HTERT RPE-1 (cell line): ENCODE data around the gene RAD21L1.

Source experiments
- in situ Hi-C: fragments of 300-500 bp; cut with MboI; formaldehyde crosslinking; loops from 4 replicates; pipeline ENCODE4 v1.14.3; 2020; ENCODE audit warnings: low sequenced_read_pairs

The RAD21L1 gene

DNA sequence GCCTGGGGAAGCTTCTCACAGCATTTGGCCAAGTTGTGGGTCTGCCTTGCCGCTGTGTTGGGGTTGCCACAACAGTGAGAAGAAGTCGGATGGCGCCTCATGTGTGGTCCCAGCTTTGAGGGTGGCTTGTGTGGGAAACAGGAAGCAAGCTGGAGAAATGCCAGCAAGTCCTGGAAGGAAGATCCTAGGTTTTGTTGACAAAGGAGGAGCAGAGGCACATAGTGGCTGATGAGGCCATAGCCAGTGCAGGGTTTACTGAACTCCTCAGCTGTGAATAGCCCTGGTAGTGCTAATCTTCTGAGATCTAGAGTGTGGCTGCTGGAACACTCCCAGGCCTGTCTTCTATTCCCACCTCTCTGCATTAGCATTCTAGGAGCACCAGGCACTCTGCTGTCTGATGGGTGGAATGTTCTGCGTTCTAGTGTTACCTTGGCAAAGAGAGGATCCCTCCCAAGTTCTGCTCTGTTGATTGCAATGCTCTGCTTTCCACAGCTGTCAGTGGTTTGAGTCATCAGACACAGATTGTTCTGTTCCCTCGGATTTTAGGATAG, 65.4 kb downstream of the RAD21L1 start:
- in situ Hi-C loops = no loop called here

DNA sequence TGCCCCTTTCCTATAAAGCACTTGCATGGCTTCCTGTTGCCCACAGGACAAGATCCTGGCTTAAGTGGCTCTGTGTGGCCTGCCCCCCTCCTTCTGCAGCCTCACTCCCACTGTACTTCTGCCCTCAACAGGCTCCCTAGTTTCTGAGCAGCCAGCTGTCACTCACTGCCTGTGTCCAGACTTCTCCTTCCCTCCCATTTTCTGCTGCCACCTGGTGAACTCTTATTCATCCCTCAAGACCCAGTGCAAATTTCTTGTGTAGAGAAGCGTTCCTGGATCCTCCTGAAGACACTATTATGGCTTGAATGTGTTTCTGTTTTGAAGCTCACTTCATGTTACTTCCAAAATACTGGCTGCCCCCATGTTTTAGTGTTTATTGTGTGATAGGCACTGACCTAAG, 66.8 kb downstream of the RAD21L1 start:
- in situ Hi-C loops = no loop called here

DNA sequence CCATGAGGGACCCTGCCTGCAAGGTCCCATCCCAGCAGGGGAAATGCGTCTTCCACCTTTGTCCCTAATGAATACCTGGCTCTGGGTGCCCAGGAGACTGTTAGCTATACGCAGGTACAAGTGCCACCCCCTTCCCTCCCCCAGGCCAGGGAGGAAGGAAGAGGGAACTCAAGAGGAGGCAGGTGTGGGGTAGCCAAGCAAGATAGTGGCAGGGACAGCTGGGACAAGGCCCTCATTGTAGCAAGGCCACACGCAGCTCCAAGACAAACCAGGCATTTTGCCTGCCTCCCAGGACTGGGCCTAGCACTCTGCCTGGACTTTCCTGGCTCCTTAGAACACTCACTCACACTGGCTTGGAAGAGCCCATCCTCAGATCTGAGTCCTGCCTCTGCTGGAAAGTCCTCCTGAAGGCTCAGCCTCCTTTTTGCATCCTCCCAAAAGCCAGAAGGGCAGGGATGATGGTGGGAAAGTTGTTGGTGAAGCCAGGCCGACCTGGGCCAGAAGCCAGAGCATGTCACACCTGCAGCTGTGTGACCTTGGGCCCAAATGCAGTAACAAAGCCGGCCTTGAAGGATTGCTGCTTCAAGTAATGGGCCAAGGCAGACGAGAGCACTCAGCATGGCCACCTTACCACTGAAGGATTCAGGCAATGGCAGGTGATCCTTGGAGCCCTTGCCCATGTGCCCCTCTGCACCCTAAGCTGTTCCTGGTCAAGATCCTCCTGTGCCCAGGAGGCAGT, 68.0 kb downstream of the RAD21L1 start:
- in situ Hi-C loops = no loop called here

DNA sequence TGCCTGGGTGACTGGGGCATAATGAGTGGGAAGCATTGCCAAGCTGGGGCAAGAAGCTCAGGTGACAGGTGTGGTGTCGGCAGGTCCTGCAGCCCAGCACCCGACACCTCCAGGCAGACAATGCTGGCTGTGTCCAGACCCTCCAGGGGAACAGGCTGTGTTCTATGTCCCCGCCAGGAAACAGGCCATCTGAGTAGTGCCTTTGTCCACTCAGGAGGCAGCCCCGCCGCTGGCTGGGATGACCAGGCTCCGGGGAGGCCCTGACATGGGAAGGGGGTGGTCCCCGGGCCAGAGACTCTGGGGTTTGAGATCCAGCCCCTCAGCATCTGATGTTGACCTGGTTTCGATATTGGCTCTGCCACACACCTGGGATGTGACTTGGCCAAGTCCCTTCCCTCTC, 68.7 kb downstream of the RAD21L1 start:
- in situ Hi-C loops = no loop called here

DNA sequence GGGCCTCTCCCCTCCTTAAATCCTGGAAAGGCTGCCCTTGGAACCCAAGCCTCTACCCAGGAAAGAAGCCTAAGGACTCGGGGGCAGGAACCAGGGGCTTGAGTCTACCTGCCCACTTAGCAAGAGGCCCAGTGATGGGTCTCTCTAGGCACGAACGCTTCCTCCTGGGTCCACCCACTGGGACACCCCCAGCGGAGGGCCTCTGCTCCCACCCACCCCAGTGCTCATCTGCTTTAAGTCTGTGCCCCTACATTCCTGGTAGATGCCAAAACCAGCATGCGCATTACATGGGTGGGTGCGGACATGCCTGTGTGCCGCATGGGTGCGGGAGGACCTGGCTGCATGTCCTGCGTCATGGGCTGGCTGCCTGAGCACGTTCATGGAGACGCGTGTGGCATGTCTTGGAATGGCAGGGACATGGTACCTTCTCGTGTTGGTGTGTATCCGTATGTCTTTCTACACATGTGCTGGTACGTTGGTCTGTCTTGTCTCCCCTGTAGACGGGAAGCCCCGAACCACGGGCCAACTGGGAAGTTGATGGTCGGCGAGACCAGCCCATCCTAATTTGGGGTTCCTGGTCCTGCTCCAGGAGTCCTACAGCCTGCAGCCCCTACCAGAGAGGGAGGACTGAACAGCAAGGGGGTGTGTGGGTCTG, 69.6 kb downstream of the RAD21L1 start:
- in situ Hi-C loops = no loop called here

DNA sequence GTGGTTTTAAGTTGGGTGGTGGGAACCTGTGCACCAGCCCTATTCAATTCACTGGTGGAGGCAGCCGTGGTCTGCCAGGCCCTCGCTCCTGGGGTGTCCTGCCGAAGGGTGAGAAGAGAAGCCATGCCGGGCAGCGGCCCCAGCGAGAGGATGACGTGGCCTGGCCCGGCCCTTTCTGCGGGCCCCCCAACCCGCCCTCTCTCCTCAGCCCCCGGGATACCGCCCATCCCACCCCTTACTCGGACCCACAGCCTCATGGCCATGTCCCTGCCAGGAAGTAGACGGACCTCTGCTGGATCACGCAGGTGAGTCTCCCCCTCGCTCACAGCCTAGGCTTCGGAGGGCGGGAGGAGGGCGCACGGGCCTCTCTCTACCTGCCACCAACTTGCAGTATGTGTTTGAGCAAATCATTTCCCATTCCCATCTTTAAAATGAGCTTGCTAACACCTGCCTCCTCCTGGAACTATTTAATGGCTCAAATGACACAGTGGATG, 70.3 kb downstream of the RAD21L1 start:
- in situ Hi-C loops = no loop called here

DNA sequence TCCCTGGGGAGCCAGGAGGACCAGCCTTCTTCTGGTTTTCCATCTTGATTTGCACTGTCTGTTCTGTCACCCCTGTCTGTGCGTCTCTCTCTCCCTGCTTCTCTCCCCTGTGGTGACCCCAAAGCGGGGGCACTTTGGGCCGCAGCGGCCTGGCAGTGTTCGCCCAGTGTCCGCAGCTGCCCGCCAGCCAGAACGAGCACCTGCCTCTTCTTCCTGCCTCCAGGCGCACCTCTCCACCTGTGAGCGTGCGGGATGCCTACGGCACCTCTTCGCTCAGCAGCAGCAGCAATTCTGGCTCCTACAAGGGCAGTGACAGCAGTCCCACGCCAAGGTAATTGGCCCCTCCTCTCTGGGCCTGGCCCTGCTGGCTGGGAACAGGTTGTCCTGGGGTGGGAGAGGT, 71.1 kb downstream of the RAD21L1 start:
- in situ Hi-C loops = no loop called here

DNA sequence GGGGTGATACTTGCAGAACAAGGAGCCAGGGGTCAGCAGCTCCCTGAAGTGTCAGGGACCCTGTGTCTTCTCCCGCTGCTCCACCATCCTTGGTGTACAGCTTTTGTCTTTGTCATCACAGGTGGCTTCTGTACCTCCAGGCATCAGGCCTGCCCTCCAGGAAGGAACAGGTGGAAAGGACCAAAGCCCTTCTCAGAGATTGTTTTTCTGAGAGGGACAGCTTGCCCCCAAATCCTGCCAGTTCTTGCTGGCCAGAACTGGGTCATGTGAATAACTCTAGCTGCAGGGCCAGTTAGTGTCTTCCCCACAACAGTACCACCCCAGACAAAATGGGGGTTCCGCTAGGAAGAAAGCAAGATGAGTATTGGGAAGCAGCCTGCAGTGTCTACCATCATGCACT, 71.6 kb downstream of the RAD21L1 start:
- in situ Hi-C loops = no loop called here

DNA sequence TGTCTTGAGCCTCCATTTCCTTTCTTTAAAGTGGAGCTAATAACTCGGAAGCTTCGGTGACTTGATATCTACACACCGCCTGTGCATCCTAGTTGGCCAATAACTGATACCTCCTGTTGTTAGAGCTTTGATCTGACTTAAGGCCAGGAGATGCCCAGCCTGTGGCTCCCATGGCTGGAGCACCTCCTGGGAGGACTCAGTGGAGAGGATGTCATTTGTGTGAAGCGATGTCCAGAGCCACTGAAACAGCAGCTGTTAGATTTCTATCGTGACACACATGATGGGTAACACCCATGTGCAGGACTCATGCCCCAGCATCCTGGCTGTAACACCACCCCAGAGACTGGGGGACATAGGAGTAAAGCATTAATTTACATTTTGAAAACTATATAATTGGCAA, 72.3 kb downstream of the RAD21L1 start:
- in situ Hi-C loops = no loop called here

DNA sequence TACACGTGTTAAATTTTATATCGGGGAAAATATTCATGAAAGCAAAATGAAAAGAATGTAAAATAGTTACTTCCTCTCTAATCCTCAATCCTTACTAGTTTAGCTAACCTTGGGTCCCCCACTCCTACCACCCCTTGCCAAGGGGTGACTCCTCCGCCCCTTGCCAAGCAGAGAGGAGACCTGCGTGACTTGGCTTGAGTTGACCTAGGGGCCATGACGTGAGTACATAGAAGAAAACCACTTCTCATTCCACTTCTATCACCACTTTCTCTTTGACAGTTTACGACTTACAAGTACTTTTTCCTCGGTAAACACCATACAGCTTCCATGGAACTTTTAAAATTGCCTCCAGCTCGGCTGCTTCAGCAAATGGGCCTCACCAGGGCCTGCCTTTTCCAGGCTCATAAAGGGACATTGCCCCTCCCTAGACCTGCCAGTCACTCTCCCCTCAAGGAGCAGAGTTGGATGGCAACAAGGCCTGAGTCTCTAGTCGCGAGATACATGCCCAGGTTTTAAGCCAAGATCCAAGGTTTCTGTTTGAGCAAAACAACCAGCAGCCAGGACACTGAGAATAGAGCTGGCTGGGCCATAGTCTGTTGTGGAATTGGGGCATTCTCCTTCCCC, 73.2 kb downstream of the RAD21L1 start:
- in situ Hi-C loops = no loop called here

DNA sequence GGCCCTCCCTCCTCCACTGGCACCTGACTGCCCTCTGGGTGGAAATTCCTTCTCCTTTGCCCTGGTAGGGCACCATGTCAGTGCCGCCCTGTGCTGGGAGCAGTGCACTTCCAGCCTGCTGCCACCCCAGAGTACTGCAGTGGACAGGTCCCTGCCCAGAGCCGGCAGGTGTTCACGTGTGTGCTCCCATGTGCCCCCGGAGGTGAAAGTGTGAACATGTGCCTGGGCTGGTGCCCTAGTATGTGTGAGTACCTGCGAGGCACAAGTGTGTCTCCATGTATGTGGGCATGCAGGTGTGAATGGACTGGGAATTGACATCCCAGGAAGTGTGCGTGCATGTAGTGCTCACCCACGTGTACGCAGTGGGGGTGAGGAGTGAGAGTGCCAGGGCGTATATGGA, 73.7 kb downstream of the RAD21L1 start:
- in situ Hi-C loops = no loop called here

DNA sequence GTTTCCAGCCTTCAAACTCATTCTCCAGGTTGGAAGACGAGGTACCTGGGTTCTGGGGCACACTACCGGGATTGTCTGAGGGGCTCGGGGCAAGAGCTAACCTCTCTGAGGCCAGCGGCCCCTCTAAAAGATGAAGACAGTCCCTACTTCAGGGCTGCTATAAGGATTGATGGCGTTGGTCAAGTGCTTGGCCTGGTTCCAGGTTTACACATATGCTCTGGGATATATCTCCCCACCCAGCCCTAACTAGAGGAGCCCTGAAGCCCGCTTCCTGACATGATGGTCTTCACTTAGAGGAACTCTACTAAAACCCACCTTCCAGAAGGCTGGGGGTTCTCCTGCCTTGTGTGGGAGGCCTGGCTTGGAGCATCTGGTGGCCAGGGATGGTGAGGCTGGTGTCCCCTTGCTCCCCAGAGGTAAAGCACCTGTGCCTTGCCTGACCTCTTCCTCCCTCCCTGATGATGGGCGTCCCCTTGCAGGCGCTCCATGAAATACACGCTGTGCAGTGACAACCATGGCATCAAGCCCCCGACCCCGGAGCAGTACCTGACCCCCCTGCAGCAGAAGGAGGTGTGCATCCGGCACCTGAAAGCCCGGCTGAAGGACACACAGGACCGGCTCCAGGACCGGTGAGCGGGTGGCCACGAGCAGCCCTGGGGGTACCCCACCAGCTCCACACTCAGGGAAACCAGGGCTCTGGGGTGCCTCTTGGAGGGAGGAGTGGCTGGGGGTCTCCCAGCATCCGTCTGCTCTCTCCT, 74.4 kb downstream of the RAD21L1 start:
- in situ Hi-C loops = no loop called here

DNA sequence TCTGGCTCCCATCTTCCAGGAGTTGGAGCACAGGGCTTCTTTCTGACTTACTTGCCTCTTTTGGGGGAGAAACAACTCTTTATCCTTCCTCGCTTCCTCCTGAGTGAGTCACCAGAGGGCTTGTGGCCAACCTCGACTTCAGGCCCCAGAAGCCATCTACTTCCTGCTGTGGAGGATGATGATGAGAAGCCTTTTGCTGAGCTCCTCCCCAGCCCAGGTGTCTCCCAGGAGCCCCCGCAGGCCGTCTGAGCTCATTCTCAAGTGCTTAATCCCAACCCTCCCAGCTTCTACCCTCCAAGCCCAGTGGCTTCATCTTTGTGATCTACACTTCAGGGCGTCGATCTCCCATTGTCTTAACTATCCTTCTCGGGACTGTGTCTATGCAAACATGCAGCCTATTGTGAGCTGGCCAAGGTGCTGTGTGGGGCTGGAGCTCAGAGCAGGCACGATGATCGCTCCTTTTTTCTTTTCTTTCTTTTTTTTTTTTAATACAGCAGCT, 75.2 kb downstream of the RAD21L1 start:
- in situ Hi-C loops = no loop called here

DNA sequence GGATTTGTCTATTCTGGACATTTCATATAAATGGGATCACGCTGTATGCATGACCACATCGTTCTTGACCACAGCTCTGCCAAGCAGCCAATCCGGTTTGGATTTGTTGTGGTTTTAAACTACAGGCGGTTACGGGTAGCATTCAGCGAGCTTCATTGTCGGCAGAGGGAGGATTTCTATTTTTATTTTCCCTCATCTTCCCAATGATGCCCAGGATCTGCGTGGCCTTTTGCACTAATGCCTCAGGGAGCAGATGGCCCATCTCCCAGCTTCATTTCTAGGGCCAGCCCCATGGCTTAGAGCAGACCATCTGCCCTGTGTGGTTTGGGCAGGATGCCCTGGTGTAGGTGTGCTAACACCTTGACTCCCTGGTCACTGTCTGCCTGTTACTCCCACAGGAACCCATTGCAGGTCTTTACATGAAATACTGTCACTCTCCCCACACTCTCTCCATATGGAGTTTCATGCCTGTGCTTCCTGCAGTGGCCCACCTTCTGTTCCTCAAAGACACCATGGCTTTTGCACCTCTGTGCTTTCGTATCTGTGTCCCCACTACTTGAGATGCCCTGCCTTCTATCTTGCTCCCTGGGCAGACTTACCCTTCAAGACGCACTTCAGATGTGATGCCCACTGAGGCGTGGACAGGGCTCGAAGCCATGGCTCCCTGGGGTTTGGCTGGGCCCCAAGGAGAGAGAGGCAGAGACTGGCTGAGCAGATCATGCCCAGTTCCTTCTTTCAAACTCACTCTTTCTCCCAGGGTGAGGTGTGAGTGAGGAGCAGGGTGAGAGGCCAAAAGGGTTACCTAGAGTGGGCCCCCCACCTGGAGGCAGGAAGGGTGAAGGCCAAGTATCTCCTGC, 77.1 kb downstream of the RAD21L1 start:
- in situ Hi-C loops = no loop called here

DNA sequence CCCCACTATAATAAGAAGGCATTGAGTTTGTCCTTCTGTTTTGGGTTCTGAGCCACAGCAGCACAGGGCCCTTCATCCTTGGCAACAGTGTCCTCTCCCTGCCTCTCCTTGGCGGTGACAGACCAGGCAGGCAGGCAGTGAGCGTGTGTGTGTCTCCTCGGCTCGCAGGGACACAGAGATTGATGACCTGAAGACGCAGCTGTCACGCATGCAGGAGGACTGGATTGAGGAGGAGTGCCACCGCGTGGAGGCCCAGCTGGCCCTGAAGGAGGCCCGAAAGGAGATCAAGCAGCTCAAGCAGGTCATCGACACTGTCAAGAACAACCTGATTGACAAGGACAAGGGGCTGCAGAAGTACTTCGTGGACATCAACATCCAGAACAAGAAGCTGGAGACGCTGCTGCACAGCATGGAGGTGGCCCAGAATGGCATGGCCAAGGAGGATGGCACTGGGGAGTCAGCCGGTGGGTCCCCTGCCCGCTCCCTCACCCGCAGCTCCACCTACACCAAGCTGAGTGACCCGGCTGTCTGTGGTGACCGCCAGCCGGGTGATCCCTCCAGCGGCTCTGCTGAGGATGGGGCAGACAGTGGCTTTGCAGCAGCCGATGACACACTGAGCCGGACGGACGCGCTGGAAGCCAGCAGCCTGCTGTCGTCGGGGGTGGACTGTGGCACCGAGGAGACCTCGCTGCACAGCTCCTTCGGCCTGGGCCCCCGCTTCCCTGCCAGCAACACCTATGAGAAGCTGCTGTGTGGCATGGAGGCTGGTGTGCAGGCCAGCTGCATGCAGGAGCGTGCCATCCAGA, 79.1 kb downstream of the RAD21L1 start:
- in situ Hi-C loops = no loop called here
